HS-5 (cell line): ENCODE measurements around the gene SORCS3.

ENCODE experiments used
- DNase-seq: peaks from one replicate; pipeline ENCODE4 v3.0.0-alpha.2; 2012; ENCODE audit warnings: low read depth

Gene SORCS3

GRCh38 chr10:104778371-104778770, 137.3 kb downstream of the SORCS3 start:
- DNase-seq, result no peak

- no peak for DNase-seq
Measured at GRCh38 chr10:104779701-104780100, 138.6 kb downstream of the SORCS3 start.

GRCh38 chr10:104780165-104780564, 139.1 kb downstream of the SORCS3 start:
- DNase-seq, result no peak

- DNase-seq, result no peak
Measured at GRCh38 chr10:104780946-104781595, 140.0 kb downstream of the SORCS3 start.

- DNase-seq, result no peak
Measured at GRCh38 chr10:104784452-104784851, 143.4 kb downstream of the SORCS3 start.

GRCh38 chr10:104791471-104791870, 150.4 kb downstream of the SORCS3 start:
- DNase-seq, result no peak

- no peak for DNase-seq
Measured at GRCh38 chr10:104795411-104795810, 154.3 kb downstream of the SORCS3 start.

- DNase-seq, result no peak
Measured at GRCh38 chr10:104796823-104797222, 155.7 kb downstream of the SORCS3 start.

- no peak for DNase-seq
Measured at GRCh38 chr10:104802941-104803340, 161.9 kb downstream of the SORCS3 start.

- no peak for DNase-seq
Measured at GRCh38 chr10:104804880-104805279, 163.8 kb downstream of the SORCS3 start.

GRCh38 chr10:104806801-104807200, 165.7 kb downstream of the SORCS3 start:
- no peak for DNase-seq

GRCh38 chr10:104807581-104808310, 166.7 kb downstream of the SORCS3 start:
- no peak for DNase-seq

GRCh38 chr10:104809288-104810090, 168.4 kb downstream of the SORCS3 start:
- no peak for DNase-seq

- DNase-seq, result no peak
Measured at GRCh38 chr10:104811166-104811565, 170.1 kb downstream of the SORCS3 start.

GRCh38 chr10:104816501-104816900, 175.4 kb downstream of the SORCS3 start:
- DNase-seq, result no peak

- no peak for DNase-seq
Measured at GRCh38 chr10:104819731-104820130, 178.6 kb downstream of the SORCS3 start.

GRCh38 chr10:104822088-104822487, 181.0 kb downstream of the SORCS3 start:
- no peak for DNase-seq

GRCh38 chr10:104824380-104825006, 183.4 kb downstream of the SORCS3 start:
- no peak for DNase-seq

GRCh38 chr10:104831272-104831671, 190.2 kb downstream of the SORCS3 start:
- DNase-seq, result no peak

- DNase-seq, result no peak
Measured at GRCh38 chr10:104834580-104834979, 193.5 kb downstream of the SORCS3 start.

- DNase-seq, result no peak
Measured at GRCh38 chr10:104835422-104835821, 194.3 kb downstream of the SORCS3 start.

- no peak for DNase-seq
Measured at GRCh38 chr10:104842704-104843103, 201.6 kb downstream of the SORCS3 start.
